ENCODE data around the gene GTF2H2.
"Not testable (repeated sequence)": the region's sequence is repeated elsewhere in the genome, so short reads cannot be mapped to it uniquely, and the experiment has no call there.

- TF ChIP-seq EZH2 (IDR thresholded peaks at IDR 0.05); POLR2AphosphoS5 (IDR thresholded peaks at IDR 0.05; ENCODE audit: borderline replicate concordance, low read depth, low read length); FOXP2 (optimal IDR thresholded peaks at IDR 0.05; ENCODE audit: control extremely low read depth, extremely low read length, insufficient read depth): not testable (repeated sequence)
Measured at GRCh38 chr5:71097173-71097929, 29.9 kb upstream of the GTF2H2 start.
